IMR-90 (cell line): Measurements from ENCODE around the gene CYFIP1. TPM values are rescaled to one million over a fixed set of nuclear protein-coding genes. Genes with fewer than 3 reads are reported as not detected.

Experiments
- ATAC-seq: fragments of 200-7000 bp; cut with Tn5 transposase; 2 replicates; pipeline ENCODE4 v1.9.1; 2020; ENCODE audit warnings: low read depth, mild to moderate bottlenecking, moderate library complexity
- BruUV-seq: library from RNA; stranded (reverse); fragments of 400-500 nt; replicated peaks from 2 replicates; lab custom pipeline; 2021; lab: Mats Ljungman, UMichigan
- CTCF ChIA-PET: fragments of 300-600 bp; formaldehyde crosslinking; extraction: SDS; loops from one replicate; lab custom pipeline; 2021; ENCODE audit warnings: antibody characterized with exemption; lab: Yijun Ruan, JAX
- POLR2A ChIA-PET: fragments of 300-600 bp; sonication (Branson Sonifier 250); formaldehyde crosslinking; loops from one replicate; lab custom pipeline; 2022; ENCODE audit warnings: antibody characterized with exemption; ENCODE audit not compliant: unreplicated experiment; lab: Charles Lee
- DNase-seq: peaks from one replicate; pipeline ENCODE4 v3.0.0; 2013
- H2AFZ ChIP-seq: replicated peaks from 2 replicates; pipeline ENCODE3; 2013; ENCODE audit warnings: low read length, mild to moderate bottlenecking; ENCODE audit not compliant: poor library complexity
- H2AK5ac ChIP-seq: 2 replicates; pipeline ENCODE4 v1.6.1; 2013; ENCODE audit warnings: low read depth, low read length, inconsistent platforms
- H2AK9ac ChIP-seq: replicated peaks from 2 replicates; pipeline ENCODE3; 2013; ENCODE audit warnings: mild to moderate bottlenecking, low read depth, low read length, moderate library complexity; ENCODE audit not compliant: poor library complexity
- H2BK120ac ChIP-seq: 2 replicates; pipeline ENCODE4 v1.6.1; 2013; ENCODE audit warnings: low read depth, low read length, inconsistent platforms
- H2BK15ac ChIP-seq: 3 replicates; pipeline ENCODE4 v1.6.1; 2013; ENCODE audit warnings: low read depth, low read length, inconsistent platforms
- H2BK20ac ChIP-seq: 2 replicates; pipeline ENCODE4 v1.6.1; 2013; ENCODE audit warnings: low read depth, mild to moderate bottlenecking, inconsistent platforms, low read length, moderate library complexity
- H2BK5ac ChIP-seq: 2 replicates; pipeline ENCODE4 v1.6.1; 2013; ENCODE audit warnings: mild to moderate bottlenecking, low read depth, low read length, inconsistent platforms; ENCODE audit not compliant: poor library complexity, severe bottlenecking
- H3K14ac ChIP-seq: replicated peaks from 2 replicates; pipeline ENCODE4 v1.6.1; 2013; ENCODE audit warnings: low read depth, low read length, inconsistent platforms
- H3K18ac ChIP-seq: 2 replicates; pipeline ENCODE4 v1.6.1; 2013; ENCODE audit warnings: low read depth, low read length, control low read depth
- H3K23ac ChIP-seq: 2 replicates; pipeline ENCODE4 v1.6.1; 2013; ENCODE audit warnings: low read depth, low read length, inconsistent platforms
- H3K27ac ChIP-seq: 2 replicates; pipeline ENCODE4 v1.5.1; 2013; ENCODE audit warnings: mild to moderate bottlenecking, control low read depth, low read length; ENCODE audit not compliant: insufficient read depth
- H3K27me3 ChIP-seq: 2 replicates; pipeline ENCODE4 v1.6.1; 2013; ENCODE audit warnings: low read length; ENCODE audit not compliant: control insufficient read depth, insufficient read depth
- H3K36me3 ChIP-seq: 2 replicates; pipeline ENCODE4 v1.6.1; 2013; ENCODE audit warnings: low read length, mixed read lengths; ENCODE audit not compliant: control insufficient read depth, insufficient read depth
- H3K4ac ChIP-seq: 2 replicates; pipeline ENCODE4 v1.6.1; 2013; ENCODE audit warnings: low read depth, low read length, inconsistent platforms
- H3K4me1 ChIP-seq: 2 replicates; pipeline ENCODE4 v1.6.1; 2013; ENCODE audit warnings: low read length, mixed read lengths; ENCODE audit not compliant: control insufficient read depth, insufficient read depth
- H3K4me2 ChIP-seq: 2 replicates; pipeline ENCODE4 v1.6.1; 2013; ENCODE audit warnings: low read depth, mild to moderate bottlenecking, control low read depth, low read length, moderate library complexity
- H3K4me3 ChIP-seq: 2 replicates; pipeline ENCODE4 v1.5.1; 2013; ENCODE audit warnings: low read depth, mild to moderate bottlenecking, control low read depth, low read length, moderate library complexity; ENCODE audit not compliant: insufficient read depth
- H3K56ac ChIP-seq: 2 replicates; pipeline ENCODE4 v1.6.1; 2013; ENCODE audit warnings: low read length, inconsistent platforms; ENCODE audit not compliant: insufficient read depth; ENCODE audit errors: extremely low read depth
- H3K79me1 ChIP-seq, 2 experiments: 2 replicates each; pipeline ENCODE4 v1.6.1; 2013; ENCODE audit warnings: low read length in 2 of 2, inconsistent platforms in 1 of 2, low read depth in 1 of 2
- H3K9ac ChIP-seq: 2 replicates; pipeline ENCODE4 v1.6.1; 2013; ENCODE audit warnings: low read depth, low read length, control low read depth
- H3K9me1 ChIP-seq: 2 replicates; pipeline ENCODE4 v1.6.1; 2013; ENCODE audit warnings: low read length, inconsistent platforms; ENCODE audit not compliant: insufficient read depth
- H3K9me3 ChIP-seq: 2 replicates; pipeline ENCODE4 v1.6.1; 2013; ENCODE audit warnings: low read length; ENCODE audit not compliant: control insufficient read depth, insufficient read depth
- H4K20me1 ChIP-seq: 2 replicates; pipeline ENCODE4 v1.6.1; 2013; ENCODE audit warnings: low read length, inconsistent platforms; ENCODE audit not compliant: insufficient read depth
- H4K5ac ChIP-seq: 2 replicates; pipeline ENCODE4 v1.6.1; 2013; ENCODE audit warnings: mild to moderate bottlenecking, low read depth, low read length, control low read depth
- H4K8ac ChIP-seq, 2 experiments: 2 replicates each; pipeline ENCODE4 v1.6.1; 2013; ENCODE audit warnings: low read depth in 2 of 2, low read length in 2 of 2, control low read depth in 1 of 2, inconsistent platforms in 1 of 2
- H4K91ac ChIP-seq: 2 replicates; pipeline ENCODE4 v1.6.1; 2013; ENCODE audit warnings: low read depth, low read length, inconsistent platforms; ENCODE audit not compliant: insufficient read depth
- BHLHE40 ChIP-seq: fragments of 150-350 bp; IDR thresholded peaks from 2 replicates; pipeline ENCODE4 v1.6.1; 2016; ENCODE audit warnings: mild to moderate bottlenecking, low read depth, low read length
- FOS ChIP-seq: fragments of 150-350 bp; IDR thresholded peaks from 2 replicates; pipeline ENCODE4 v1.6.1; 2016; ENCODE audit warnings: low read depth, low read length
- POLR2A ChIP-seq: IDR thresholded peaks from 2 replicates; pipeline ENCODE4 v1.6.1; 2012; ENCODE audit warnings: mild to moderate bottlenecking, low read depth, low read length
- RAD21 ChIP-seq: IDR thresholded peaks from 2 replicates; pipeline ENCODE4 v1.6.1; 2012; ENCODE audit warnings: low read length, improper control_type of control experiment
- SMC3 ChIP-seq: fragments of 150-350 bp; IDR thresholded peaks from 2 replicates; pipeline ENCODE4 v1.6.1; 2016; ENCODE audit warnings: low read depth, mild to moderate bottlenecking, antibody characterized with exemption, low read length, moderate library complexity
- WGBS, 2 experiments: methylation state at CpG; one replicate each; pipeline versions ENCODE4 v1.1.5 to v1.1.7; 2013; ENCODE audit warnings: missing lambda C conversion rate in 2 of 2; ENCODE audit not compliant: insufficient read length in 1 of 2; ENCODE audit errors: extremely low coverage in 2 of 2; 5-methylcytosine and 5-hydroxymethylcytosine counted together
- dilution Hi-C: fragments of 300-500 bp; cut with HindIII; formaldehyde crosslinking; loops from one replicate; pipeline ENCODE4 v1.14.3; 2018; ENCODE audit warnings: low sequenced_read_pairs; ENCODE audit not compliant: unreplicated experiment
- in situ Hi-C: fragments of 300-500 bp; cut with MboI; formaldehyde crosslinking; loops from 3 replicates; pipeline ENCODE4 v1.14.3; 2019; ENCODE audit warnings: low sequenced_read_pairs, inconsistent platforms, mixed read lengths
- intact Hi-C: fragments of 100-400 bp; cut with micrococcal nuclease; formaldehyde crosslinking; loops from 2 replicates; pipeline ENCODE4 v1.10.0; 2022
- polyA plus RNA-seq, 3 experiments: library from polyadenylated mRNA; depleted of rRNA; stranded (reverse); fragments of >200 nt; gene quantifications; 2 replicates each; pipeline ENCODE4 v1.2.3, GENCODE V29; 2012; ENCODE audit warnings: low replicate concordance in 1 of 3
- total RNA-seq: library from RNA; depleted of rRNA; stranded (reverse); fragments of >200 nt; gene quantifications from 2 replicates; pipeline ENCODE4 v1.2.3, GENCODE V29; 2012
- TF ChIP-seq, protein P1 (sequence below): fragments of 150-350 bp; IDR thresholded peaks from 2 replicates; pipeline ENCODE4 v1.6.1; 2017; ENCODE audit warnings: mild to moderate bottlenecking, antibody characterized with exemption, low read length, low read depth

CYFIP1 gene
- total and polyA plus RNA-seq, 2 of the 4 experiments (the other 2 are of a cell fraction), result 58.4 to 163 TPM

DNA sequence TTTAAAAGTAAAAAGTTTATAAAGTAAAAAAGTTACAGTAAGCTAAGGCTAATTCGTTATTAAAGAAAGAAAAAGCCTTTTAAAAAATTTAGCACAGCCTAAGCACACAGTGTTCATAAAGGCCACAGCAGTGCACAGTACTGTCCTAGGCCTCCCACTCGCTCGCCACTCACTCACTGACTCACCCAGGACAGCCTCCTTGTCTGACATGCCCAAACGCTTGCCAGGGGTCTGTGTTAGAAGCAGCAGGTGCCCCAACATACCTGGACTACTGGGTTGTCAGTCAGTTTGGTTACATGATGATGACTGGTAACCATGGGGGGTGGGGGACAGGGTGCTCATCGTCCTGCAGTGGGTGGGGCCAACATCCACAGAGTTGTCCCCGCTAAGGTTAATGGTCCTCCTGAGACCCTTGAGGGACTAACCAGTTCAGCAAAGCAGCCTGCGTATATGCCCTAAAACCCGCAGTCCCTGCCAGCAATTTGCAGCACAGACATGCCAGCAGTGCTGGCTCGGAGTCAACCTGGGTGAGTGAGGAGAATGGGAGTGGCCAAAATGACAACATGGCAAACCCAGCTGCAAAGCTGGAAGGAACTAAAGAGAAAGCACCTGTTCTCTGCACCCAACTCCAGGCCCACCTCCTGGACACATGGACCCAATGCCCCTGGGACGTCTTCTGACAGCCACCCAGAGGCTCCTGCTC, 49.2 kb downstream of the CYFIP1 start:
- Histone ChIP-seq H3K56ac (no peak overlapping the region), H3K79me1 (peaks cover 4 to 10% of the 10 kb centered on the region in 2 experiments; a peak in 3 of 4 replicates), H3K4me3 (no peak overlapping the region), H3K27me3 (no peaks in the 10 kb centered on the region), H4K8ac (no peak overlapping the region), H3K9me1 (no peaks in the 10 kb centered on the region; the same call in 1 of the 2 replicates), H3K9me3 (no peaks in the 10 kb centered on the region), H3K9ac (no peak overlapping the region), H2BK5ac (no peak overlapping the region), H2AK5ac (no peak overlapping the region), H3K23ac (no peak overlapping the region), H2BK120ac (no peak overlapping the region), H3K36me3 (peaks cover 32% of the 10 kb centered on the region), H2BK15ac (no peak overlapping the region), H4K20me1 (no peaks in the 10 kb centered on the region), H3K14ac (no peak overlapping the region), H3K18ac (no peak overlapping the region), H3K4me1 (no peaks in the 10 kb centered on the region), H3K27ac (no peak overlapping the region), H2AK9ac (no peak overlapping the region), H3K4ac (no peak overlapping the region), H4K91ac (no peak overlapping the region), H2BK20ac (no peak overlapping the region), H4K5ac (no peak overlapping the region), H3K4me2 (no peak overlapping the region), H2AFZ (no peak overlapping the region)
- WGBS, 2 experiments, result 85% methylated on average over 3 of the region's 10 CpGs; no CpG with 5 or more reads in 1 of the 2 experiments
- ATAC-seq (peak; percentile 57), DNase-seq (peak; percentile 27)
- TF ChIP-seq RAD21, result no peak
- TF ChIP-seq FOS, result no peak
- TF ChIP-seq POLR2A, result no peak
- TF ChIP-seq BHLHE40, result no peak
- TF ChIP-seq SMC3, result no peak
- TF ChIP-seq, protein P1, sequence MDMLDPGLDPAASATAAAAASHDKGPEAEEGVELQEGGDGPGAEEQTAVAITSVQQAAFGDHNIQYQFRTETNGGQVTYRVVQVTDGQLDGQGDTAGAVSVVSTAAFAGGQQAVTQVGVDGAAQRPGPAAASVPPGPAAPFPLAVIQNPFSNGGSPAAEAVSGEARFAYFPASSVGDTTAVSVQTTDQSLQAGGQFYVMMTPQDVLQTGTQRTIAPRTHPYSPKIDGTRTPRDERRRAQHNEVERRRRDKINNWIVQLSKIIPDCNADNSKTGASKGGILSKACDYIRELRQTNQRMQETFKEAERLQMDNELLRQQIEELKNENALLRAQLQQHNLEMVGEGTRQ, result no peak
- in situ Hi-C loops, result no loop called here
- no TSS peak for BruUV-seq
- dilution Hi-C loops, result no loop called here
- ChIA-PET CTCF (no interaction called here), POLR2A (no interaction called here)
- intact Hi-C loops, result no loop called here
